ENCODE results near the gene MAGEA2.
"Not testable (repeated sequence)": the region's sequence is repeated elsewhere in the genome, so short reads cannot be mapped to it uniquely, and the experiment has no call there.

GRCh38 chrX:152753686-152754650, at the start of gene MAGEA2:
- not testable (repeated sequence) for TF ChIP-seq CTCF, POLR2A (IDR thresholded peaks at IDR 0.05)
